HepG2 (cell line): ENCODE results near the gene PLCB1.

Experiments
- CBX5 ChIP-seq: sonication (generic); formaldehyde crosslinking; IDR thresholded peaks from 2 replicates; pipeline ENCODE4 v1.4.0; 2020; ENCODE audit warnings: missing genetic modification reagents, borderline replicate concordance
- CTCF ChIP-seq: sonication (generic); formaldehyde crosslinking; IDR thresholded peaks from 2 replicates; pipeline ENCODE4 v1.5.0; 2020; ENCODE audit warnings: mild to moderate bottlenecking, missing genetic modification reagents, moderate library complexity
- HNRNPLL ChIP-seq: fragments of 200-400 bp; formaldehyde crosslinking; IDR thresholded peaks from 2 replicates; pipeline ENCODE4 v1.6.1; 2017; ENCODE audit warnings: mild to moderate bottlenecking, low read depth, low read length; ENCODE audit not compliant: poor library complexity, severe bottlenecking
- IRF1 ChIP-seq: sonication (generic); formaldehyde crosslinking; IDR thresholded peaks from 2 replicates; pipeline ENCODE4 v1.4.0; 2020; ENCODE audit warnings: low read depth, mild to moderate bottlenecking, missing genetic modification reagents
- JUND ChIP-seq: sonication (generic); formaldehyde crosslinking; IDR thresholded peaks from 2 replicates; pipeline ENCODE4 v1.8.0; 2022; ENCODE audit warnings: mild to moderate bottlenecking, missing genetic modification reagents
- LRRFIP1 ChIP-seq: sonication (generic); formaldehyde crosslinking; conservative IDR thresholded peaks from 2 replicates; pipeline ENCODE4 v1.4.0; 2020; ENCODE audit warnings: missing genetic modification reagents
- PPARG ChIP-seq: conservative IDR thresholded peaks from 2 replicates; pipeline ENCODE4 v1.6.1; 2016; ENCODE audit warnings: missing biosample characterization, missing genetic modification reagents
- USF2 ChIP-seq, 2 experiments: sonication (generic) in 1 of 2; formaldehyde crosslinking in 1 of 2; IDR thresholded peaks; 2 replicates each; pipeline versions ENCODE4 v1.5.1 to v1.6.1; 2011 to 2020; ENCODE audit warnings: borderline replicate concordance in 1 of 2, low read depth in 1 of 2, low read length in 1 of 2, mild to moderate bottlenecking in 1 of 2, missing genetic modification reagents in 1 of 2, moderate library complexity in 1 of 2
- ZNF280B ChIP-seq: sonication (generic); formaldehyde crosslinking; IDR thresholded peaks from 2 replicates; pipeline ENCODE4 v1.5.0; 2020; ENCODE audit warnings: missing genetic modification reagents, mild to moderate bottlenecking, borderline replicate concordance

GRCh38 chr20:8221887-8222419 is 89.9 kb downstream of the PLCB1 start:
- TF ChIP-seq HNRNPLL = no peak
- no peak for TF ChIP-seq CBX5
- no peak for TF ChIP-seq CTCF (CRISPR knock-in tag)
- TF ChIP-seq IRF1 (CRISPR knock-in tag) = no peak
- no peak for TF ChIP-seq LRRFIP1 (CRISPR knock-in tag)
- no peak for TF ChIP-seq USF2 (IDR thresholded peaks at IDR 0.05; ENCODE audit: low read depth, low read length)
- no peak for TF ChIP-seq USF2 (CRISPR knock-in tag; IDR thresholded peaks at IDR 0.05; ENCODE audit: borderline replicate concordance)
- TF ChIP-seq ZNF280B (CRISPR knock-in tag) = no peak
- no peak for TF ChIP-seq PPARG
- TF ChIP-seq JUND = no peak
